ENCODE results near the gene MAD1L1.

DNA sequence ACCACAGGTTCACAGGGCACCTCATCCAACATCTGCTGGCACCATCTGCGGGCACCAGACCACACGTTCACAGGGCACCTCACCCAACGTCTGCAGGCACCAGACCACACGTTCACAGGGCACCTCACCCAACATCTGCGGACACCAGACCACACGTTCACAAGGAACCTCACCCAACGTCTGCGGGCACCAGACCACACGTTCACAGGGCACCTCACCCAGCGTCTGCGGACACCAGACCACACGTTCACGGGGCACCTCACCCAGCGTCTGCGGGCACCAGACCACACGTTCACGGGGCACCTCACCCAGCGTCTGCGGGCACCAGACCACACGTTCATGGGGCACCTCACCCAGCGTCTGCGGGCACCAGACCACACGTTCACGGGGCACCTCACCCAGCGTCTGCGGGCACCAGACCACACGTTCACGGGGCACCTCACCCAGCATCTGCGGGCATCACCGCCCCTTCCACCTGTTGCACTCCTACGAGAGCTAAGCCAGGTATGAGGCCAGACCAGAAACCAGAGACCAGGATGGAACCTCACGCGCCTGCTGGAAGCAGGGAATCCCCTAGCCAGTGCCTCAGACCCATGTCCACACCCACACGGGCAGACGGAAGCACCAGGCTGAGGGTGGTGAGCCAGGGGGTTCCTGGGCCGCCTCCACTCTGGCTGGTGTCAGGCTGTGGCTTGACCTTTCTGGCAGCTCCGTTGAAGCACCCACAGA lies 182.8 kb downstream of the MAD1L1 start:
- TF ChIP-seq POLR2AphosphoS5 (IDR thresholded peaks at IDR 0.05; ENCODE audit: insufficient read depth, low read depth, low read length) (no peak), EZH2 (IDR thresholded peaks at IDR 0.05; ENCODE audit: borderline replicate concordance, low read depth, low read length, severe bottlenecking) (no peak), JUN (IDR thresholded peaks at IDR 0.05; ENCODE audit: borderline replicate concordance, insufficient read depth, insufficient read length, low read depth) (no peak), POLR2A (IDR thresholded peaks at IDR 0.05; ENCODE audit: low read depth, low read length) (no peak), FOS (IDR thresholded peaks at IDR 0.05; ENCODE audit: borderline replicate concordance, insufficient read depth, low read length) (no peak), MYC (IDR thresholded peaks at IDR 0.05; ENCODE audit: low read depth, low read length) (no peak), GATA2 (IDR thresholded peaks at IDR 0.05; ENCODE audit: insufficient read depth, insufficient read length, low read depth, low read length) (no peak)
- TF ChIP-seq, protein P1, sequence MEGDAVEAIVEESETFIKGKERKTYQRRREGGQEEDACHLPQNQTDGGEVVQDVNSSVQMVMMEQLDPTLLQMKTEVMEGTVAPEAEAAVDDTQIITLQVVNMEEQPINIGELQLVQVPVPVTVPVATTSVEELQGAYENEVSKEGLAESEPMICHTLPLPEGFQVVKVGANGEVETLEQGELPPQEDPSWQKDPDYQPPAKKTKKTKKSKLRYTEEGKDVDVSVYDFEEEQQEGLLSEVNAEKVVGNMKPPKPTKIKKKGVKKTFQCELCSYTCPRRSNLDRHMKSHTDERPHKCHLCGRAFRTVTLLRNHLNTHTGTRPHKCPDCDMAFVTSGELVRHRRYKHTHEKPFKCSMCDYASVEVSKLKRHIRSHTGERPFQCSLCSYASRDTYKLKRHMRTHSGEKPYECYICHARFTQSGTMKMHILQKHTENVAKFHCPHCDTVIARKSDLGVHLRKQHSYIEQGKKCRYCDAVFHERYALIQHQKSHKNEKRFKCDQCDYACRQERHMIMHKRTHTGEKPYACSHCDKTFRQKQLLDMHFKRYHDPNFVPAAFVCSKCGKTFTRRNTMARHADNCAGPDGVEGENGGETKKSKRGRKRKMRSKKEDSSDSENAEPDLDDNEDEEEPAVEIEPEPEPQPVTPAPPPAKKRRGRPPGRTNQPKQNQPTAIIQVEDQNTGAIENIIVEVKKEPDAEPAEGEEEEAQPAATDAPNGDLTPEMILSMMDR (IDR thresholded peaks at IDR 0.05; ENCODE audit: extremely low read depth in 1 of 2, insufficient read depth in 1 of 2, low read depth in 1 of 2, low read length in 2 of 2): no peak
- TF ChIP-seq, protein P2, sequence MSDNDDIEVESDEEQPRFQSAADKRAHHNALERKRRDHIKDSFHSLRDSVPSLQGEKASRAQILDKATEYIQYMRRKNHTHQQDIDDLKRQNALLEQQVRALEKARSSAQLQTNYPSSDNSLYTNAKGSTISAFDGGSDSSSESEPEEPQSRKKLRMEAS (IDR thresholded peaks at IDR 0.05; ENCODE audit: insufficient read depth, insufficient read length): no peak
